Adipocyte (in vitro differentiated cells): ENCODE results near the gene MRPL49.
A peak's percentile ranks its signal among the peaks of the same experiment; 100 is the strongest.

Source experiments
- DNase-seq: peaks from one replicate; pipeline ENCODE4 v3.0.0-alpha.2; 2015; ENCODE audit warnings: low read depth
- H3K27me3 ChIP-seq: replicated peaks from 2 replicates; pipeline ENCODE4 v1.7.0; 2013; ENCODE audit warnings: mild to moderate bottlenecking, low read length, moderate library complexity; ENCODE audit not compliant: control insufficient read depth, insufficient read depth
- H3K36me3 ChIP-seq: 2 replicates; pipeline ENCODE4 v1.7.0; 2013; ENCODE audit warnings: low read length, mild to moderate bottlenecking, moderate library complexity; ENCODE audit not compliant: control insufficient read depth, insufficient read depth, severe bottlenecking
- H3K4me1 ChIP-seq: 2 replicates; pipeline ENCODE4 v1.7.0; 2013; ENCODE audit warnings: mild to moderate bottlenecking, low read length, moderate library complexity; ENCODE audit not compliant: control insufficient read depth, insufficient read depth
- H3K4me3 ChIP-seq: 2 replicates; pipeline ENCODE4 v1.7.0; 2013; ENCODE audit warnings: mild to moderate bottlenecking, low read length, moderate library complexity
- H3K9ac ChIP-seq: 2 replicates; pipeline ENCODE4 v1.7.0; 2013; ENCODE audit warnings: mild to moderate bottlenecking, low read length, moderate library complexity
- H3K9me3 ChIP-seq: 2 replicates; pipeline ENCODE4 v1.7.0; 2013; ENCODE audit warnings: mild to moderate bottlenecking, low read length, moderate library complexity; ENCODE audit not compliant: control insufficient read depth

The MRPL49 gene

GRCh38 chr11:65087216-65087615, 34.9 kb upstream of the MRPL49 start:
- no peak overlapping the region for H3K4me3 ChIP-seq
- peaks cover 18% of the 10 kb centered on the region for H3K4me1 ChIP-seq
- H3K9me3 ChIP-seq, result no peaks in the 10 kb centered on the region
- no peak for DNase-seq
- no peaks in the 10 kb centered on the region for H3K27me3 ChIP-seq
- H3K9ac ChIP-seq, result no peak overlapping the region
- H3K36me3 ChIP-seq, result peaks cover 43% of the 10 kb centered on the region

GRCh38 chr11:65087827-65088226, 34.3 kb upstream of the MRPL49 start:
- Histone ChIP-seq H3K27me3 (no peaks in the 10 kb centered on the region), H3K36me3 (peaks cover 43% of the 10 kb centered on the region), H3K4me3 (no peak overlapping the region), H3K9ac (no peak overlapping the region), H3K4me1 (peaks cover 18% of the 10 kb centered on the region), H3K9me3 (no peaks in the 10 kb centered on the region)
- DNase-seq, result no peak

GRCh38 chr11:65089621-65090020, 32.5 kb upstream of the MRPL49 start:
- DNase-seq, result no peak
- peaks cover 43% of the 10 kb centered on the region for H3K36me3 ChIP-seq
- H3K9me3 ChIP-seq, result no peaks in the 10 kb centered on the region
- H3K4me1 ChIP-seq, result peaks cover 11% of the 10 kb centered on the region
- no peaks in the 10 kb centered on the region for H3K27me3 ChIP-seq
- no peak overlapping the region for H3K9ac ChIP-seq
- no peak overlapping the region for H3K4me3 ChIP-seq

GRCh38 chr11:65090628-65091027, 31.5 kb upstream of the MRPL49 start:
- H3K36me3 ChIP-seq, result peaks cover 39% of the 10 kb centered on the region
- no peaks in the 10 kb centered on the region for H3K27me3 ChIP-seq
- peaks cover 3% of the 10 kb centered on the region for H3K4me1 ChIP-seq
- no peak overlapping the region for H3K9ac ChIP-seq
- H3K4me3 ChIP-seq, result no peak overlapping the region
- no peak for DNase-seq
- H3K9me3 ChIP-seq, result no peaks in the 10 kb centered on the region

- Histone ChIP-seq H3K4me3 (peak overlapping the region; percentile 85), H3K36me3 (no peaks in the 10 kb centered on the region)
Observed at GRCh38 chr11:65095427-65095826, 26.7 kb upstream of the MRPL49 start.

GRCh38 chr11:65095974-65096806, 25.9 kb upstream of the MRPL49 start, which contains the start of gene VPS51:
VPS51 (plus strand) TSS chr11:65096214; CDS start chr11:65096251, 37 bp downstream.
- Histone ChIP-seq H3K27me3 (no peaks in the 10 kb centered on the region), H3K9ac (peak within 1 kb of the TSS; percentile 90), H3K36me3 (no peaks in the 10 kb centered on the region), H3K4me1 (peaks cover 20% of the 10 kb centered on the region), H3K9me3 (no peaks in the 10 kb centered on the region), H3K4me3 (peak within 1 kb of the TSS; percentile 85)
- DNase-seq, result peak; percentile 93

More at GRCh38 chr11:65095427-65095826, 26.7 kb upstream of the MRPL49 start:
- Histone ChIP-seq H3K4me1 (peaks cover 12% of the 10 kb centered on the region), H3K9ac (peak overlapping the region; percentile 90), H3K9me3 (no peaks in the 10 kb centered on the region), H3K27me3 (no peaks in the 10 kb centered on the region)
- no peak for DNase-seq

GRCh38 chr11:65096926-65097325, 25.2 kb upstream of the MRPL49 start:
- no peaks in the 10 kb centered on the region for H3K9me3 ChIP-seq
- H3K9ac ChIP-seq, result peak overlapping the region; percentile 37
- DNase-seq, result no peak
- no peaks in the 10 kb centered on the region for H3K27me3 ChIP-seq
- peaks cover 27% of the 10 kb centered on the region for H3K4me1 ChIP-seq
- peak overlapping the region; percentile 85 for H3K4me3 ChIP-seq
- H3K36me3 ChIP-seq, result no peaks in the 10 kb centered on the region

GRCh38 chr11:65100674-65101350, 21.3 kb upstream of the MRPL49 start:
- Histone ChIP-seq H3K4me1 (peaks cover 53% of the 10 kb centered on the region), H3K4me3 (peak overlapping the region; percentile 23), H3K9ac (peak overlapping the region; percentile 66), H3K36me3 (no peaks in the 10 kb centered on the region), H3K27me3 (no peaks in the 10 kb centered on the region), H3K9me3 (no peaks in the 10 kb centered on the region)
- DNase-seq, result no peak

- peaks cover 45% of the 10 kb centered on the region for H3K4me1 ChIP-seq
- peaks cover under 1% of the 10 kb centered on the region for H3K36me3 ChIP-seq
- no peak overlapping the region for H3K9ac ChIP-seq
Observed at GRCh38 chr11:65102142-65103095, 19.7 kb upstream of the MRPL49 start.

GRCh38 chr11:65103476-65103875, 18.6 kb upstream of the MRPL49 start:
- H3K4me3 ChIP-seq, result no peak overlapping the region
- H3K27me3 ChIP-seq, result no peaks in the 10 kb centered on the region
- no peaks in the 10 kb centered on the region for H3K9me3 ChIP-seq
- H3K36me3 ChIP-seq, result peaks cover 4% of the 10 kb centered on the region
- no peak for DNase-seq
- peaks cover 45% of the 10 kb centered on the region for H3K4me1 ChIP-seq
- H3K9ac ChIP-seq, result no peak overlapping the region

More at GRCh38 chr11:65102142-65103095, 19.7 kb upstream of the MRPL49 start:
- Histone ChIP-seq H3K27me3 (no peaks in the 10 kb centered on the region), H3K9me3 (no peaks in the 10 kb centered on the region), H3K4me3 (no peak overlapping the region)
- peak; percentile 36 for DNase-seq
